Large intestine (tissue), 3 donors: Measurements from ENCODE around the gene RAB5B. TPM values are rescaled to one million over a fixed set of nuclear protein-coding genes. Genes with fewer than 3 reads are reported as not detected.

Experiments used
- DNase-seq, 2 donors: peaks; one replicate each; pipeline versions ENCODE4 v3.0.0 to v3.0.0-alpha.2; 2013
- H3K27ac ChIP-seq: one replicate; pipeline ENCODE4 v1.5.1; 2013; ENCODE audit warnings: low read length
- H3K27me3 ChIP-seq: 2 replicates; pipeline ENCODE4 v1.6.1; 2013; ENCODE audit warnings: low read length; ENCODE audit not compliant: control insufficient read depth, insufficient read depth
- H3K36me3 ChIP-seq: 2 replicates; pipeline ENCODE4 v1.6.1; 2013; ENCODE audit warnings: low read length; ENCODE audit not compliant: control insufficient read depth, insufficient read depth
- H3K4me1 ChIP-seq: one replicate; pipeline ENCODE4 v1.6.1; 2013; ENCODE audit warnings: low read length; ENCODE audit not compliant: control insufficient read depth, insufficient read depth
- H3K4me3 ChIP-seq: one replicate; pipeline ENCODE4 v1.5.1; 2013; ENCODE audit warnings: low read length
- H3K9me3 ChIP-seq: one replicate; pipeline ENCODE4 v1.6.1; 2013; ENCODE audit warnings: mild to moderate bottlenecking, low read depth, low read length, moderate library complexity; ENCODE audit not compliant: control insufficient read depth
- WGBS: methylation state at CpG from one replicate; pipeline ENCODE4 v1.1.5; 2013; ENCODE audit warnings: low lambda C conversion rate; ENCODE audit not compliant: insufficient coverage; 5-methylcytosine and 5-hydroxymethylcytosine counted together
- polyA plus RNA-seq: library from polyadenylated mRNA; unstranded; fragments of 120-200 nt; gene quantifications from one replicate; pipeline ENCODE4 v1.2.1, GENCODE V29; 2013

The RAB5B gene
- polyA plus RNA-seq, 1 donor = 112 TPM

GRCh38 chr12:55940065-55940732, 33.7 kb upstream of the RAB5B start:
- peak; percentile 85 to 87 for DNase-seq
- Histone ChIP-seq H3K4me1 (peaks cover 21% of the 10 kb centered on the region), H3K4me3 (peak overlapping the region; percentile 14), H3K27me3 (peaks cover 11% of the 10 kb centered on the region), H3K36me3 (no peaks in the 10 kb centered on the region), H3K27ac (no peak overlapping the region), H3K9me3 (no peaks in the 10 kb centered on the region)
- WGBS = no CpG with 5 or more reads among the region's 18 CpGs

- no peak for DNase-seq
- Histone ChIP-seq H3K27ac (no peak overlapping the region), H3K4me1 (peaks cover 21% of the 10 kb centered on the region), H3K9me3 (no peaks in the 10 kb centered on the region), H3K36me3 (no peaks in the 10 kb centered on the region), H3K27me3 (no peaks in the 10 kb centered on the region), H3K4me3 (no peak overlapping the region)
- 60% methylated on average over 1 of the region's 4 CpGs for WGBS
Observed at GRCh38 chr12:55942055-55942454, 31.8 kb upstream of the RAB5B start.

- no peak overlapping the region for H3K4me3 ChIP-seq
- peak; percentile 47 for DNase-seq
- no peaks in the 10 kb centered on the region for H3K36me3 ChIP-seq
- no peaks in the 10 kb centered on the region for H3K9me3 ChIP-seq
- WGBS = no CpG with 5 or more reads among the region's 1 CpG
- H3K27me3 ChIP-seq = no peaks in the 10 kb centered on the region
- H3K27ac ChIP-seq = no peak overlapping the region
- H3K4me1 ChIP-seq = peaks cover 21% of the 10 kb centered on the region
Observed at GRCh38 chr12:55942577-55943136, 31.2 kb upstream of the RAB5B start.

GRCh38 chr12:55946553-55946952, 27.3 kb upstream of the RAB5B start:
- no peak overlapping the region for H3K27ac ChIP-seq
- 83% methylated on average over 1 of the region's 6 CpGs for WGBS
- H3K4me3 ChIP-seq = no peak overlapping the region
- peaks cover 9% of the 10 kb centered on the region for H3K4me1 ChIP-seq
- no peaks in the 10 kb centered on the region for H3K9me3 ChIP-seq
- no peaks in the 10 kb centered on the region for H3K27me3 ChIP-seq
- no peak for DNase-seq
- H3K36me3 ChIP-seq = peaks cover 3% of the 10 kb centered on the region

GRCh38 chr12:55955344-55955743, 18.5 kb upstream of the RAB5B start:
- no peak for DNase-seq
- no CpG with 5 or more reads among the region's 4 CpGs for WGBS
- H3K4me1 ChIP-seq = peaks cover 14% of the 10 kb centered on the region
- H3K4me3 ChIP-seq = no peak overlapping the region
- H3K27ac ChIP-seq = no peak overlapping the region
- H3K36me3 ChIP-seq = peaks cover 17% of the 10 kb centered on the region
- no peaks in the 10 kb centered on the region for H3K27me3 ChIP-seq
- no peaks in the 10 kb centered on the region for H3K9me3 ChIP-seq

- Histone ChIP-seq H3K4me3 (no peak overlapping the region), H3K36me3 (peaks cover 17% of the 10 kb centered on the region), H3K4me1 (peaks cover 14% of the 10 kb centered on the region), H3K27ac (no peak overlapping the region), H3K9me3 (no peaks in the 10 kb centered on the region), H3K27me3 (no peaks in the 10 kb centered on the region)
- peak; percentile 71 to 80 for DNase-seq
- WGBS = no CpG with 5 or more reads among the region's 6 CpGs
Observed at GRCh38 chr12:55955800-55956508, 17.9 kb upstream of the RAB5B start.

- no peak for DNase-seq
- Histone ChIP-seq H3K36me3 (peaks cover 7% of the 10 kb centered on the region), H3K4me1 (peaks cover 14% of the 10 kb centered on the region), H3K4me3 (no peak overlapping the region), H3K9me3 (no peaks in the 10 kb centered on the region), H3K27ac (no peak overlapping the region), H3K27me3 (no peaks in the 10 kb centered on the region)
- no CpG with 5 or more reads among the region's 5 CpGs for whole genome bisulfite sequencing
Observed at GRCh38 chr12:55957106-55957859, 16.6 kb upstream of the RAB5B start.

- Histone ChIP-seq H3K4me3 (no peak overlapping the region), H3K36me3 (peaks cover 2% of the 10 kb centered on the region), H3K27me3 (no peaks in the 10 kb centered on the region), H3K9me3 (no peaks in the 10 kb centered on the region), H3K27ac (no peak overlapping the region), H3K4me1 (peaks cover 20% of the 10 kb centered on the region)
- no peak for DNase-seq
- 100% methylated on average over 1 of the region's 2 CpGs for WGBS
Observed at GRCh38 chr12:55963760-55964159, 10.1 kb upstream of the RAB5B start.

GRCh38 chr12:55965240-55965639, 8.6 kb upstream of the RAB5B start:
- DNase-seq = no peak
- no peak overlapping the region for H3K27ac ChIP-seq
- H3K9me3 ChIP-seq = no peaks in the 10 kb centered on the region
- peaks cover 20% of the 10 kb centered on the region for H3K4me1 ChIP-seq
- no peaks in the 10 kb centered on the region for H3K27me3 ChIP-seq
- peaks cover 2% of the 10 kb centered on the region for H3K36me3 ChIP-seq
- H3K4me3 ChIP-seq = no peak overlapping the region
- 78% methylated on average over 2 of the region's 5 CpGs for WGBS

- Histone ChIP-seq H3K9me3 (no peaks in the 10 kb centered on the region), H3K27ac (peak within 1 kb of the TSS; percentile 79), H3K27me3 (no peaks in the 10 kb centered on the region), H3K4me1 (peaks cover 20% of the 10 kb centered on the region), H3K36me3 (peaks cover 8% of the 10 kb centered on the region), H3K4me3 (peak within 1 kb of the TSS; percentile 73)
- no CpG with 5 or more reads among the region's 4 CpGs for WGBS
- no peak for DNase-seq
Observed at GRCh38 chr12:55965941-55966407, 7.9 kb upstream of the RAB5B start, which contains the start of gene PMEL. Gene PMEL, minus strand, starts transcription at chr12:55966042. Its CDS starts 31 bp downstream, at chr12:55966011.
